Measurements from ENCODE around the gene THRA.

GRCh38 chr17:40056379-40057015 is 6.3 kb upstream of the THRA start:
- TF ChIP-seq CTCF (IDR thresholded peaks at IDR 0.05; ENCODE audit: low read depth, low read length, poor library complexity, severe bottlenecking), result no peak
- TF ChIP-seq EZH2phosphoT487 (IDR thresholded peaks at IDR 0.05; ENCODE audit: borderline replicate concordance, low read length), result no peak

All from DOHH2 (cell line).